HepG2 (cell line): ENCODE data around the gene GGA2. TPM values are rescaled to one million over a fixed set of nuclear protein-coding genes. Genes with fewer than 3 reads are reported as not detected.

Experiments used
- ARNT ChIP-seq: fragments of 450-650 bp; IDR thresholded peaks from 2 replicates; pipeline ENCODE4 v1.6.1; 2017
- ATRX ChIP-seq: sonication (generic); formaldehyde crosslinking; IDR thresholded peaks from 2 replicates; pipeline ENCODE4 v1.4.0; 2020; ENCODE audit warnings: missing genetic modification reagents, borderline replicate concordance
- E2F2 ChIP-seq: sonication (generic); formaldehyde crosslinking; IDR thresholded peaks from 2 replicates; pipeline ENCODE4 v1.4.0; 2020; ENCODE audit warnings: missing genetic modification reagents, borderline replicate concordance
- KDM1A ChIP-seq: IDR thresholded peaks from 2 replicates; pipeline ENCODE4 v1.6.1; 2016; ENCODE audit warnings: missing compliant biosample characterization
- KLF11 ChIP-seq: IDR thresholded peaks from 2 replicates; pipeline ENCODE4 v1.6.1; 2016; ENCODE audit warnings: missing compliant biosample characterization
- MAF1 ChIP-seq: sonication (generic); formaldehyde crosslinking; IDR thresholded peaks from 2 replicates; pipeline ENCODE4 v1.5.0; 2020; ENCODE audit warnings: missing genetic modification reagents, borderline replicate concordance
- MED1 ChIP-seq: sonication (generic); formaldehyde crosslinking; IDR thresholded peaks from 2 replicates; pipeline ENCODE4 v1.4.0; 2020; ENCODE audit warnings: missing genetic modification reagents
- NFE2 ChIP-seq: sonication (generic); formaldehyde crosslinking; IDR thresholded peaks from 2 replicates; pipeline ENCODE4 v1.4.0; 2020; ENCODE audit warnings: missing genetic modification reagents
- PITX1 ChIP-seq: sonication (generic); formaldehyde crosslinking; IDR thresholded peaks from 2 replicates; pipeline ENCODE4 v1.5.1; 2020; ENCODE audit warnings: mild to moderate bottlenecking, missing genetic modification reagents
- SOX6 ChIP-seq, 2 experiments: fragments of 450-650 bp in 1 of 2; sonication (generic) in 1 of 2; formaldehyde crosslinking in 1 of 2; IDR thresholded peaks; 2 replicates each; pipeline versions ENCODE4 v1.4.0 to v1.6.1; 2017 to 2020; ENCODE audit warnings: antibody characterized with exemption in 1 of 2, mild to moderate bottlenecking in 1 of 2, missing genetic modification reagents in 1 of 2
- ZBTB46 ChIP-seq: sonication (generic); formaldehyde crosslinking; IDR thresholded peaks from 2 replicates; pipeline ENCODE4 v1.4.0; 2020; ENCODE audit warnings: mild to moderate bottlenecking, missing genetic modification reagents, borderline replicate concordance
- ZBTB7B ChIP-seq: sonication (generic); formaldehyde crosslinking; IDR thresholded peaks from 2 replicates; pipeline ENCODE4 v1.4.0; 2020; ENCODE audit warnings: missing genetic modification reagents
- ZFP1 ChIP-seq: IDR thresholded peaks from 2 replicates; pipeline ENCODE4 v1.6.1; 2016
- ZHX1 ChIP-seq: sonication (generic); formaldehyde crosslinking; IDR thresholded peaks from 2 replicates; pipeline ENCODE4 v1.8.1; 2022; ENCODE audit warnings: low read depth, mild to moderate bottlenecking, missing genetic modification reagents
- ZNF230 ChIP-seq: sonication (generic); formaldehyde crosslinking; IDR thresholded peaks from 2 replicates; pipeline ENCODE4 v1.4.0; 2020; ENCODE audit warnings: mild to moderate bottlenecking, missing genetic modification reagents
- ZNF264 ChIP-seq: sonication (generic); formaldehyde crosslinking; IDR thresholded peaks from 2 replicates; pipeline ENCODE4 v1.4.0; 2020; ENCODE audit warnings: missing genetic modification reagents
- ZNF562 ChIP-seq: sonication (generic); formaldehyde crosslinking; IDR thresholded peaks from 2 replicates; pipeline ENCODE4 v1.8.0; 2022; ENCODE audit warnings: missing genetic modification reagents, borderline replicate concordance
- ZNF589 ChIP-seq: sonication (generic); formaldehyde crosslinking; conservative IDR thresholded peaks from 2 replicates; pipeline ENCODE4 v1.8.0; 2022; ENCODE audit warnings: mild to moderate bottlenecking, moderate library complexity, missing genetic modification reagents
- ZNF773 ChIP-seq: sonication (generic); formaldehyde crosslinking; IDR thresholded peaks from 2 replicates; pipeline ENCODE4 v1.4.0; 2020; ENCODE audit warnings: missing genetic modification reagents, borderline replicate concordance
- ZNF777 ChIP-seq: sonication (generic); formaldehyde crosslinking; IDR thresholded peaks from 2 replicates; pipeline ENCODE4 v1.4.0; 2020; ENCODE audit warnings: missing genetic modification reagents
- ZSCAN20 ChIP-seq: sonication (generic); formaldehyde crosslinking; IDR thresholded peaks from 2 replicates; pipeline ENCODE4 v1.4.0; 2020; ENCODE audit warnings: missing genetic modification reagents, mild to moderate bottlenecking, borderline replicate concordance
- polyA plus RNA-seq, 8 experiments: library from polyadenylated mRNA; depleted of rRNA in 3 of 8; stranded (reverse) in 7 of 8; unstranded in 1 of 8; fragments of >200 nt; fragmentation: Illumina TruSeq in 4 of 8; extraction: Trizol in 4 of 8; gene quantifications; 2 replicates each; pipeline versions ENCODE4 v1.2.1 to v1.2.3, GENCODE V29; 2011 to 2016; ENCODE audit warnings: low read depth in 4 of 8, missing spikeins in 1 of 8, mixed read lengths in 1 of 8; ENCODE audit not compliant: insufficient read depth in 1 of 8
- total RNA-seq, 5 experiments: library from RNA; depleted of rRNA; stranded (reverse); fragments of >200 nt; fragmentation: Illumina TruSeq; extraction: Trizol; gene quantifications; 2 replicates each; pipeline ENCODE4 v1.2.3, GENCODE V29; 2016; ENCODE audit warnings: low read depth in 1 of 5
- TF ChIP-seq, protein P1 (sequence below): sonication (generic); formaldehyde crosslinking; IDR thresholded peaks from 2 replicates; pipeline ENCODE4 v1.4.0; 2020; ENCODE audit warnings: missing genetic modification reagents, borderline replicate concordance

The GGA2 gene
- total and polyA plus RNA-seq, 2 of the 13 experiments (the other 11 are each of a cell fraction or from before 2014, with no cell fraction given) = 51.5 to 69.8 TPM

DNA sequence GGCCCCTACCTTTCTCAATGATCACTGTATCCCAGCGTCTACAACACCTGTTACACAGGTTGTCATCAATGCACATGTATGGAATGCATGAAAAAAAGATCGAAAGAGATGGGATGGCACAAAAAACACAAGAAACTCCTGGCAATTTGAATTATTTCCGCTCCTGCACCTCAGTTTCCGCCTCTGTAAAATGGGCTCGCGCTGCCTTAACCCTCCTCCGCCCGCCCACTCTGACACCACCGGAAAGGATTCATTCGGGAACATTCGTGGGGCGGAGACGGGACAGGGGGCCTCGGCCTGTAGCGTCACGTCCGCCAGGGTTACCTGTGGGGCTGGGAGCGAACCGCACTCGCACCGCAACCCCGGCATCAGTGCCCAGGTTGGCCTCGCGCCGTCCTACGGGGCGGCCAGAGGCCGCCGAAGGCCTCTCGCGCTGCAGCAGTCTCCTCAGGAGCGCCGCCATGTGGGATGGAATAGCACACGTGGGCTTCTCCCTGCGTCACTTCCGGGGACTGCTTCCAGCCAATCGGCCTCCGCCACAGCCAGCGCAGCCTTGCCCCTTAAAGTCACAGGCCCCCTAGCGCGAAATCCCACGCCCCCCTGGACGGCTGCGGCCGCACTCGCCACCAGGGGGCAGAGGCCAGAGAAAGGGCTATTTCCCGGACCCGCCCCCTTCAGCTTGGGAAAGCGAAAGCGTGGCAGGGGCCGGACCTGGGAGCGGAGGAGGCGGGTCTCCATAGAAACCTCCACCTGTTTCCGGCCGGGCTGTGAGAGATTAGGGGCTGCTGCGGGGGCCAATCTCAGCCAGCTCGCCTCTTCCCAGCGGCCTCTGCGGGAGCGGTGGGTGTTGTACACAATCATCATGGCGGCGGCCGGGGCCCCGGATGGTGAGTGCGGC, 46.8 kb upstream of the GGA2 start, which contains the start of the genes EARS2 and UBFD1 (continued):
- TF ChIP-seq ZNF230 (CRISPR knock-in tag) (peak; percentile 91), ZNF264 (CRISPR knock-in tag) (peak; percentile 91; the same call in 1 of the 2 replicates), ZNF777 (CRISPR knock-in tag) (peak; percentile 85), E2F2 (peak; percentile 98), ZNF562 (CRISPR knock-in tag) (no peak), SOX6 (IDR thresholded peaks at IDR 0.05) (no peak), SOX6 (CRISPR knock-in tag; IDR thresholded peaks at IDR 0.05) (peak; percentile 91), ZHX1 (CRISPR knock-in tag) (peak; percentile 41; the same call in 1 of the 2 replicates), ZFP1 (peak; percentile 93), ZBTB46 (CRISPR knock-in tag) (peak; percentile 93; the same call in 1 of the 2 replicates), PITX1 (CRISPR knock-in tag) (peak; percentile 95), NFE2 (CRISPR knock-in tag) (0 out of 2 replicates have a peak, but pooled peaks have one; percentile 11), ZNF773 (peak; percentile 96), ARNT (no peak), ZNF589 (CRISPR knock-in tag) (peak; percentile 83; the same call in 1 of the 2 replicates), KDM1A (CRISPR knock-in tag) (peak; percentile 100), ATRX (CRISPR knock-in tag) (no peak), KLF11 (CRISPR knock-in tag) (peak; percentile 90; the same call in 1 of the 2 replicates), ZBTB7B (CRISPR knock-in tag) (peak; percentile 95; the same call in 1 of the 2 replicates), MED1 (CRISPR knock-in tag) (peak; percentile 85), ZSCAN20 (CRISPR knock-in tag) (peak; percentile 94; the same call in 1 of the 2 replicates), MAF1 (peak; percentile 92)
- TF ChIP-seq, protein P1, sequence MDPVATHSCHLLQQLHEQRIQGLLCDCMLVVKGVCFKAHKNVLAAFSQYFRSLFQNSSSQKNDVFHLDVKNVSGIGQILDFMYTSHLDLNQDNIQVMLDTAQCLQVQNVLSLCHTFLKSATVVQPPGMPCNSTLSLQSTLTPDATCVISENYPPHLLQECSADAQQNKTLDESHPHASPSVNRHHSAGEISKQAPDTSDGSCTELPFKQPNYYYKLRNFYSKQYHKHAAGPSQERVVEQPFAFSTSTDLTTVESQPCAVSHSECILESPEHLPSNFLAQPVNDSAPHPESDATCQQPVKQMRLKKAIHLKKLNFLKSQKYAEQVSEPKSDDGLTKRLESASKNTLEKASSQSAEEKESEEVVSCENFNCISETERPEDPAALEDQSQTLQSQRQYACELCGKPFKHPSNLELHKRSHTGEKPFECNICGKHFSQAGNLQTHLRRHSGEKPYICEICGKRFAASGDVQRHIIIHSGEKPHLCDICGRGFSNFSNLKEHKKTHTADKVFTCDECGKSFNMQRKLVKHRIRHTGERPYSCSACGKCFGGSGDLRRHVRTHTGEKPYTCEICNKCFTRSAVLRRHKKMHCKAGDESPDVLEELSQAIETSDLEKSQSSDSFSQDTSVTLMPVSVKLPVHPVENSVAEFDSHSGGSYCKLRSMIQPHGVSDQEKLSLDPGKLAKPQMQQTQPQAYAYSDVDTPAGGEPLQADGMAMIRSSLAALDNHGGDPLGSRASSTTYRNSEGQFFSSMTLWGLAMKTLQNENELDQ (CRISPR knock-in tag) = no peak
